ENCODE measurements around the gene OSBPL2. TPM values are rescaled to one million over a fixed set of nuclear protein-coding genes. Genes with fewer than 3 reads are reported as not detected.

The OSBPL2 gene
- total and polyA plus RNA-seq, 2 donors (not counting 3 experiments of a cell fraction or from before 2014, with no cell fraction given) = 13.1 to 33.0 TPM

DNA sequence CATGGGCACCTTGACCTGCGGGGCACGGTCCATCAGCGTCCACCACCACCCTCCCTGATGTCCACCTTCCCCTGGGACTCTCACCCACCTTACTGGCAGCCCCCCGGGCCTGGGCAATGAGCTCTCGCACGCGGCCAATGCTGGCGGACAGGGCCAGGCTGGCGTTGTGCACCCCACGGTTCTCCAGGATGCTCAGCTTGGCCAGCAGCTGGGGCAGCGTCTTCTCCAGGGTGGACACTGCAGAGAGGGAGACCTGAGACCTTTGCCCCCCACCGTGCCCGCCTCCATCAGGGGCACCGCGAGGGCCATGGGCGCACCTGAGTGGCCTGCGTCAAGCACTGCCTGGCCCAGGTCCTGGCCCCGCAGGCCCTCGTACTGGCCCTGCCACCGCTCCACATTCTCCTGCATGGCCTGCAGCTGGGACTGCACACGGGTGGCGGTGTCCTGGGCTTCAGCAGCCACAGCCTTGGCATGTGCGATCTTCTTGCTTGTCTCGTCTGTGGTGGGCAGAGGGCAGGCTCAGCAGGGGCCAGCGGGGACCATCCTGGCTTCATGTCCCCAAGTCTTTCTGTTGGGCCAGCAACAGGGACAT, 76.5 kb downstream of the OSBPL2 start:
- no peaks in the 10 kb centered on the region for H3K9me1 ChIP-seq (replicated peaks; ENCODE audit: control insufficient read depth, extremely low read depth, insufficient read depth, low read length)
- DNase-seq (ENCODE audit: low read depth, low spot score) (no peak), FAIRE-seq (no peak)
- intact Hi-C loops (cut with micrococcal nuclease) = no loop called here
- peaks cover 4% of the 10 kb centered on the region for H3K79me2 ChIP-seq (ENCODE audit: control insufficient read depth, insufficient read depth, low read length)
- peaks cover 15 to 64% of the 10 kb centered on the region in 2 experiments for H3K36me3 ChIP-seq (ENCODE audit: control insufficient read depth in 2 of 2, extremely low read depth in 1 of 2, insufficient read depth in 2 of 2, low read length in 2 of 2)
- H3K9me3 ChIP-seq (replicated peaks; ENCODE audit: control insufficient read depth, insufficient read depth, low read length) = no peaks in the 10 kb centered on the region
- no peak for TF ChIP-seq EZH2 (IDR thresholded peaks at IDR 0.05; ENCODE audit: borderline replicate concordance, low read depth, low read length, severe bottlenecking)
- no peak for TF ChIP-seq GATA2 (IDR thresholded peaks at IDR 0.05; ENCODE audit: insufficient read depth, insufficient read length, low read depth, low read length)
- TF ChIP-seq, protein P1, sequence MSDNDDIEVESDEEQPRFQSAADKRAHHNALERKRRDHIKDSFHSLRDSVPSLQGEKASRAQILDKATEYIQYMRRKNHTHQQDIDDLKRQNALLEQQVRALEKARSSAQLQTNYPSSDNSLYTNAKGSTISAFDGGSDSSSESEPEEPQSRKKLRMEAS (IDR thresholded peaks at IDR 0.05; ENCODE audit: insufficient read depth, insufficient read length) = no peak
- TF ChIP-seq POLR2A (IDR thresholded peaks at IDR 0.05; ENCODE audit: low read depth, low read length) = no peak
- TF ChIP-seq MYC (IDR thresholded peaks at IDR 0.05; ENCODE audit: low read depth, low read length) = no peak
- TF ChIP-seq POLR2AphosphoS5 (IDR thresholded peaks at IDR 0.05; ENCODE audit: insufficient read depth, low read depth, low read length) = no peak
- no peak for TF ChIP-seq FOS (IDR thresholded peaks at IDR 0.05; ENCODE audit: borderline replicate concordance, insufficient read depth, low read length)
- no peak for TF ChIP-seq CTCF (IDR thresholded peaks at IDR 0.05; ENCODE audit: extremely low read depth in 1 of 2, insufficient read depth in 1 of 2, low read depth in 1 of 2, low read length in 2 of 2)
- TF ChIP-seq JUN (IDR thresholded peaks at IDR 0.05; ENCODE audit: borderline replicate concordance, insufficient read depth, insufficient read length, low read depth) = no peak
- CTCF ChIA-PET = interaction anchor here (2.3 kb wide), 1 partner anchor 68 kb away, joined by 7 read pairs; no protein-coding TSS in a partner anchor
- no peak overlapping the region for H2AFZ ChIP-seq (ENCODE audit: low read depth, low read length)
- no peak overlapping the region for H3K4me2 ChIP-seq (ENCODE audit: insufficient read depth, low read length)
- H4K20me1 ChIP-seq (replicated peaks; ENCODE audit: control insufficient read depth, extremely low read depth, insufficient read depth, low read length) = no peaks in the 10 kb centered on the region
- BruUV-seq (replicated peaks) = no TSS peak
- no peak overlapping the region for H3K4me3 ChIP-seq (replicated peaks in 1 of 3; ENCODE audit: insufficient read depth in 1 of 3, low read depth in 1 of 3, low read length in 3 of 3)
- POLR2A ChIA-PET = no interaction called here
- dilution Hi-C loops (cut with MboI; ENCODE audit: extremely low pct_ligation_motif_present, low sequenced_read_pairs) = no loop called here
- H3K4me1 ChIP-seq (ENCODE audit: control insufficient read depth, extremely low read depth, insufficient read depth, low read length) = no peaks in the 10 kb centered on the region
- no peak overlapping the region for H3K9ac ChIP-seq (replicated peaks; ENCODE audit: extremely low read depth, insufficient read depth, low read length)
- H3K27me3 ChIP-seq (ENCODE audit: control insufficient read depth in 2 of 2, insufficient read depth in 2 of 2, low read length in 2 of 2) = no peaks in the 10 kb centered on the region
- no peak overlapping the region for H3K27ac ChIP-seq (ENCODE audit: insufficient read depth, low read depth, low read length)

Measured in endothelial cell of umbilical vein (primary cell).